CD4-positive, alpha-beta T cell (primary cell): ENCODE measurements around the gene CSHL1. TPM values are rescaled to one million over a fixed set of nuclear protein-coding genes. Genes with fewer than 3 reads are reported as not detected.
"Not testable (repeated sequence)": the region's sequence is repeated elsewhere in the genome, so short reads cannot be mapped to it uniquely, and the experiment has no call there.

Experiments
- ATAC-seq: fragments of 200-7000 bp; cut with Tn5 transposase; one replicate; pipeline ENCODE4 v1.10.0; 2022; ENCODE audit warnings: mild to moderate bottlenecking; ENCODE audit not compliant: poor library complexity
- CTCF ChIA-PET: fragments of 350-600 bp; sonication (Branson Sonifier 250); formaldehyde crosslinking; loops from one replicate; lab custom pipeline; 2021; ENCODE audit warnings: antibody characterized with exemption, inconsistent platforms; lab: Charles Lee
- POLR2A ChIA-PET: fragments of 350-600 bp; sonication (Branson Sonifier 250); formaldehyde crosslinking; loops from one replicate; lab custom pipeline; 2021; ENCODE audit warnings: antibody characterized with exemption, inconsistent platforms; lab: Charles Lee
- DNase-seq, 14 experiments: peaks; one replicate each; pipeline ENCODE4 v3.0.0-alpha.2; 2013 to 2020; ENCODE audit warnings: mixed read lengths in 2 of 14
- H3K27ac ChIP-seq, 2 donors: one replicate each; pipeline versions ENCODE4 v1.5.1 to v1.7.0; 2013; ENCODE audit warnings: low read length in 2 of 2, low read depth in 1 of 2, mild to moderate bottlenecking in 1 of 2
- H3K27me3 ChIP-seq, 2 experiments: 1 replicate in 1 of 2; 2 replicates in 1 of 2; pipeline versions ENCODE4 v1.6.1 to v1.7.0; 2013; ENCODE audit warnings: low read length in 2 of 2, control low read depth in 1 of 2, mild to moderate bottlenecking in 1 of 2, moderate library complexity in 1 of 2; ENCODE audit not compliant: insufficient read depth in 2 of 2, control insufficient read depth in 1 of 2
- H3K36me3 ChIP-seq: one replicate; pipeline ENCODE4 v1.6.1; 2013; ENCODE audit warnings: low read length, control low read depth; ENCODE audit not compliant: insufficient read depth
- H3K4me1 ChIP-seq: one replicate; pipeline ENCODE4 v1.6.1; 2013; ENCODE audit warnings: low read length, control low read depth; ENCODE audit not compliant: insufficient read depth
- H3K4me3 ChIP-seq: one replicate; pipeline ENCODE4 v1.5.1; 2013; ENCODE audit warnings: mild to moderate bottlenecking, low read length, moderate library complexity
- H3K9me3 ChIP-seq, 2 experiments: 1 replicate in 1 of 2; 2 replicates in 1 of 2; pipeline versions ENCODE4 v1.6.1 to v1.7.0; 2013; ENCODE audit warnings: low read length in 2 of 2, mild to moderate bottlenecking in 2 of 2, control low read depth in 1 of 2, moderate library complexity in 1 of 2; ENCODE audit not compliant: control insufficient read depth in 1 of 2, insufficient read depth in 1 of 2
- H3K27ac Mint-ChIP-seq: one replicate; pipeline ENCODE4 v1.8.0; 2020; ENCODE audit warnings: mixed read lengths
- H3K27me3 Mint-ChIP-seq: one replicate; pipeline ENCODE4 v1.8.0; 2021; ENCODE audit warnings: mixed read lengths
- H3K36me3 Mint-ChIP-seq: one replicate; pipeline ENCODE4 v1.8.0; 2021; ENCODE audit warnings: low read depth, mixed read lengths
- H3K4me1 Mint-ChIP-seq: one replicate; pipeline ENCODE4 v1.8.0; 2021; ENCODE audit warnings: low read depth, mixed read lengths
- H3K4me3 Mint-ChIP-seq: one replicate; pipeline ENCODE4 v1.8.0; 2020; ENCODE audit warnings: mild to moderate bottlenecking, mixed read lengths
- H3K9me3 Mint-ChIP-seq: one replicate; pipeline ENCODE4 v1.8.0; 2020; ENCODE audit warnings: mixed read lengths
- CTCF ChIP-seq: fragments of 200-600 bp; IDR thresholded peaks from one replicate; pipeline ENCODE4 v1.8.0; 2022; ENCODE audit warnings: antibody characterized with exemption, mild to moderate bottlenecking
- intact Hi-C, 2 experiments: fragments of 100-400 bp; cut with DNase I in 1 of 2; cut with micrococcal nuclease in 1 of 2; formaldehyde crosslinking; loops; one replicate each; pipeline versions ENCODE4 v1.15.1 to v1.9.0; 2023 to 2025; cut with DNase I, micrococcal nuclease
- total RNA-seq, 174 experiments: library from RNA in 2 of 174; stranded (reverse) in 2 of 174; gene quantifications; one replicate each; pipeline ENCODE4 v1.2.3 and lab custom pipeline; 2021 to 2026

CSHL1 gene
- total RNA-seq, 2 experiments from 2014 or later, result not detected

GRCh38 chr17:63917646-63918045, 6.6 kb upstream of the CSHL1 start:
- CTCF ChIA-PET, result interaction anchor here (2.2 to 2.9 kb wide), 2 partner anchors 99 to 215 kb away, joined by 9 to 31 read pairs; no protein-coding TSS in a partner anchor
- intact Hi-C loops, result loop anchor here (1.0 to 5.0 kb wide), 4 partner anchors 75 to 230 kb away; partner anchors contain the start of gene ERN1 (in 1 of the 2)
- Mint-ChIP-seq H3K27me3 (no peaks in the 10 kb centered on the region), H3K9me3 (no peaks in the 10 kb centered on the region), H3K27ac (no peak overlapping the region), H3K36me3 (no peaks in the 10 kb centered on the region), H3K4me1 (peaks cover 6% of the 10 kb centered on the region), H3K4me3 (no peak overlapping the region)
- TF ChIP-seq CTCF, result no peak
- H3K4me1 ChIP-seq, result peaks cover 8% of the 10 kb centered on the region
- no peak overlapping the region for H3K4me3 ChIP-seq
- H3K36me3 ChIP-seq, result no peaks in the 10 kb centered on the region
- no peak overlapping the region for H3K27ac ChIP-seq
- POLR2A ChIA-PET, result interaction anchor here (2.5 kb wide), 1 partner anchor 108 kb away, joined by 13 read pairs; no protein-coding TSS in a partner anchor
- no peaks in the 10 kb centered on the region for H3K9me3 ChIP-seq
- H3K27me3 ChIP-seq, result no peaks in the 10 kb centered on the region
- ATAC-seq (no peak), DNase-seq (no peak)

- CTCF ChIA-PET, H3K4me3 Mint-ChIP-seq, DNase-seq, POLR2A ChIA-PET, H3K4me1 ChIP-seq, H3K27ac Mint-ChIP-seq, ATAC-seq, H3K9me3 Mint-ChIP-seq, H3K9me3 ChIP-seq, H3K4me3 ChIP-seq, H3K27ac ChIP-seq, H3K27me3 ChIP-seq, H3K27me3 Mint-ChIP-seq, H3K36me3 ChIP-seq, H3K36me3 Mint-ChIP-seq, H3K4me1 Mint-ChIP-seq: not testable (repeated sequence)
- intact Hi-C loops, result loop anchor here in 1 of 2 experiments (5.0 kb wide), 3 partner anchors 75 to 230 kb away; partner anchors contain the start of gene ERN1
These were observed 6.1 kb upstream of the CSHL1 start for GRCh38 chr17:63917206-63917605.

GRCh38 chr17:63916566-63917185, 5.6 kb upstream of the CSHL1 start:
- ATAC-seq (no peak), DNase-seq (no peak)
- H3K4me1 ChIP-seq, result peaks cover 12% of the 10 kb centered on the region
- Mint-ChIP-seq H3K36me3 (no peaks in the 10 kb centered on the region), H3K4me3 (no peak overlapping the region), H3K9me3 (no peaks in the 10 kb centered on the region), H3K27ac (no peak overlapping the region), H3K4me1 (peaks cover 6% of the 10 kb centered on the region), H3K27me3 (no peaks in the 10 kb centered on the region)
- TF ChIP-seq CTCF, result no peak
- no peak overlapping the region for H3K27ac ChIP-seq
- no peak overlapping the region for H3K4me3 ChIP-seq
- no peaks in the 10 kb centered on the region for H3K36me3 ChIP-seq
- ChIA-PET CTCF (interaction anchor here (1.3 kb wide), 1 partner anchor 109 kb away, joined by 6 read pairs; no protein-coding TSS in a partner anchor), POLR2A (no interaction called here)
- H3K27me3 ChIP-seq, result no peaks in the 10 kb centered on the region
- H3K9me3 ChIP-seq, result no peaks in the 10 kb centered on the region
- intact Hi-C loops, result loop anchor here in 1 of 2 experiments (5.0 kb wide), 3 partner anchors 76 to 231 kb away; partner anchors contain the start of gene ERN1

GRCh38 chr17:63915753-63916152, 4.7 kb upstream of the CSHL1 start:
- H3K9me3 Mint-ChIP-seq, H3K9me3 ChIP-seq, H3K27me3 Mint-ChIP-seq, H3K36me3 Mint-ChIP-seq, POLR2A ChIA-PET, H3K4me3 Mint-ChIP-seq, H3K4me1 Mint-ChIP-seq, H3K27ac ChIP-seq, H3K27ac Mint-ChIP-seq, H3K36me3 ChIP-seq, H3K27me3 ChIP-seq, H3K4me3 ChIP-seq, DNase-seq, ATAC-seq: not testable (repeated sequence)
- intact Hi-C loops, result loop anchor here in 1 of 2 experiments (5.0 kb wide), 3 partner anchors 77 to 232 kb away; partner anchors contain the start of gene ERN1
- peaks cover 17% of the 10 kb centered on the region for H3K4me1 ChIP-seq
- CTCF ChIA-PET, result interaction anchor here (1.3 kb wide), 1 partner anchor 110 kb away, joined by 6 read pairs; no protein-coding TSS in a partner anchor
